Renal cortex interstitium (tissue), 11 donors: ENCODE measurements around the gene ALDH2. TPM values are rescaled to one million over a fixed set of nuclear protein-coding genes. Genes with fewer than 3 reads are reported as not detected.
"Not testable (repeated sequence)": the region's sequence is repeated elsewhere in the genome, so short reads cannot be mapped to it uniquely, and the experiment has no call there.

ENCODE experiments used
- DNase-seq, 11 donors: peaks; one replicate each; pipeline ENCODE4 v3.0.0-alpha.2; 2013; ENCODE audit warnings: low read depth in 9 of 11, low spot score in 4 of 11; ENCODE audit errors: extremely low read depth in 1 of 11
- polyA plus RNA-seq, 3 donors: library from polyadenylated mRNA; unstranded; fragments of 120-200 nt; gene quantifications; one replicate each; pipeline ENCODE4 v1.2.1, GENCODE V29; 2013; ENCODE audit not compliant: insufficient read length in 3 of 3

The ALDH2 gene
- polyA plus RNA-seq, 3 donors = 97.2 to 119 (median 101) TPM

DNA sequence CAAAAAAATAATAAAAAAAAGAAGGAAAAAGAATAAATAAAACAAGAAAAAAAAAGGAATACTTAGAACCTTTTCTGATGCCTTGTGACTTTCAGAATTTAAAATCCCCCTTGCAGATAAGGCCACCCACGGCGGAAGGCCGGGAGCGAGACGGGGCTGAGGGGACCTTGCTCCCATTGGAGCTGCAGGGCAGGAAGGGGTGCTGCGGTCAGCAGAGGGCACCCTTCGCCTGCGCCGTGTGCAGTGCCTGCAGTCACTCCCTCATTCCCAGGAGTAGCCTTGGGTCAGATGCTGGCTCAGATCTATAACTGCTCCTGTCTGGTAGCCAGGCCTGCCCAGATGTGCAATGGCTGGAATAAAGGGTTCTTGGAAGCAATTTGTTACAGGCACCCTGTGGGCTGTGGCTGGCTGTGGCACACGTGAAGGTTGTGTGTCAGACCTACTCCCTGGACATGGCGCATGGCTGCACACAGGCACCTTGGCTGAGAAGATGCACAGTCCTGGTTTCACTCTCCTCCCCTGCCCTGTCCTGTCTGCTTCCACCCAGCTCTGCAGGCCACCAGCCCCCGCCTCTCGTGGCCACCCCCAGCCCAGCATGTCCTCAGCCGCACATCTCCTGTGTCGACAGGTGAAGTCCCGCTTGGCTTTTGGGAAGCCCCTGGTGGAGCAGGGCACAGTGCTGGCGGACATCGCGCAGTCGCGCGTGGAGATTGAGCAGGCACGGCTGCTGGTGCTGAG lies 13.4 kb upstream of the ALDH2 start:
- no peak for DNase-seq

DNA sequence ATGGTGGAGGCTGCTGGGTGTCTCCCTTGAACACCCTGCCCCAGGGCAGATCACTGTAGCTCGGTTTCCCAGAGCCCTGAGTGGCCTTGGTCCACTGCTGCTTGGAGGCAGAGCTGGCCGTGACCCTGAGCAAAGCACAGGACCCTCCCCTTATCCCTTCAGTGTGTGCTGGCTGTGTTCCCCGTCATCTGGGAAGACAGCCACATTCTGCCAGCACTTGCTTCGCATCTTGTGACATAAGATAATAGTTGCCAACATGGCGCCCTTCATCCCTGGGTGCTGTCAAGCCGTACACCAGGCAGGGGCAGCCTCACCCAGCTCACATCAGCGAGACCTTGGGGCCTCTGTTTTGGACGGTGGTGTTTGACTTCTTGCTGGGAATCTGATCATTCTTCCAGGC lies 12.1 kb upstream of the ALDH2 start:
- no peak for DNase-seq

DNA sequence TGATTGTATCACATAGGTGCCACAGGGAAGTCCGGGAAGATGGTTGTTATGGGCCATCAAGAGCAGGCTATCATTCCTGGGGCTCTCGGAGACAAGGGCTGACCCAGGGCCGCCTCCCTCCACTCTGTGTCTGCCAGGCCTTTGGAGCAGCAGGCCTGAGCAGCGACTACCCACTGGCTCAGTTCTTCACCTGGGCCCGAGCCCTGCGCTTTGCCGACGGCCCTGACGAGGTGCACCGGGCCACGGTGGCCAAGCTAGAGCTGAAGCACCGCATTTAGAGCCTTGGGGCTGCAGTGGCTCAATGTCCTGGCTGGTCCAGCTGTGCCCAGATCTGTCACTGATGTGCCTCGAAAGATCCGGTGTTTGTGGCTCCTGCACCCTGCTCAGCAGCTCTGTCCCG lies 10.5 kb upstream of the ALDH2 start:
- DNase-seq = no peak

DNA sequence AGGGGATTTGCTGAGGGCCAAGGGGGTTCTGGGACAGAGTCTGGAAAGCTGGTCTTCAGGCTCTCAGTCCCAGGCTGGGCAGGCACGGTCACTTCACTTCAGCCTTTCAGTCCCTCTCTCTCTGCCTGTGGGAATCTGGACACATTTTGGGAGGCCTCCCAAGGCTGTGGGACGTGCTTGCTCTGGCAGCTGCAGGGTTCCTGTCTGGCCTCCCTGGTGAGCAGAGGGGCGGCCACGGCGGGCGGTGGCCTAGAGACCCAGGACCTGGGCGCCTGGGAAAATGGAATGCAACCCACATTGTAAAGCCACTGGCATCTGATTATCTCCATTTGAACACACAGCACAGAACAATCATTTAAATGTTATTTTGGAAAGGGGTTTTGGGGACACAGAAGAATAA lies 10.1 kb upstream of the ALDH2 start:
- no peak for DNase-seq

DNA sequence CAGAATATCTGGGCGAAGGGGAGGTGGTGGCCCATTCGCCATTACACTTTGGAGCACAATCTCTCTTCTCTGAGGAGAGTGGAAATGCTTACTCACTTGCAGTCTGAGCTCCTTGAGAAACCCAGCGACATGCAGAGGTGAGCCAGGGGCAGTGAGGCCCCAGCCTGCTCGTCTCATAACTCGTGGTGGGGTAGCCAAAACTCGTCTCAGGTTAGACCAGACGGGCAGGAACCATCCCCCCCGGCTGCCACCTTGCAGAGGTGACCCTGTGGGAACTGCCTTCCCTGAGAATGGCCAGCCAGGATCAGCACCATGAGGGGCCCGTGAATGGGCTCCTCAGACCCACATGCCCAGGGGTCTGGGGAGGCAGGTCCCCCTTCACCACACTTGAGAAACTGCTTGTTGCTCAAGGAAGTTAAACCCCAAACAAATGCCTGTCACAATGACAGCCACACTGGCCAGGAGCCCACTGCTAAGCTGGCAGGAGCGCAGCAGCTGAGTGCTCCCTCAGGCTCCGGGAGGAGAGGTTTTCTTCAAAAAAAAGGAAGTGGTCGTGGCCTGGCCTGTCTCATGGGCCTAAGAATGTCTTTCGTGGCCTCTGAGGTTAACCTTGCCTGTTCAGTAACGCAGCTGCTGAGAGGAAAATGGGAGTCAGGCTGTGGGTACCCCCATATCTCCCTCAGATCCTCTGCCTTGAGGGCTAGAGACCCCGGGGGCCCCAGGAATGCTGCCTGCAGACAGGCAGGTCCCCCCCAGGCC lies 9.2 kb upstream of the ALDH2 start:
- no peak for DNase-seq

DNA sequence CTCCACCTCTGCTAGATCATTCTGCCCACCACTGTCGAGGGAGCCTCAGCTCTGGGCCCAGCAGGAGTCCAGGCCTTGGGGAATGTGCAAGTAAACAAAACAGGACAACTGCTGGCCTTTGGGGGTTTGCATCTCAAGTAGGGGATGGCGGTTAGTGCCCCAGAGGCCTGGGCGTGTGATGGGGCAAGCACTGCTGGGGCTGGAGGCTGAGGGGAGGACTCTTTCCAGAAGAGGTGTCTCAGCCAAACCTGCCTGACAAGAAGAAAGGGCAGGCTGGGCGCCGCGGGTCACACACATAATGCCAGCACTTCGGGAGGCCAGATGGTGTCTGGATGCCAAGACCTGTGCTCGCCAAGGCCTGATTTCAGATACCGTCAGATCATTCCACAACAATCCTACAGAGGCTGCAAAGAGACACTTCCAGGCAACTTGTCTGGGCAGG lies 8.6 kb upstream of the ALDH2 start:
- no peak for DNase-seq

DNA sequence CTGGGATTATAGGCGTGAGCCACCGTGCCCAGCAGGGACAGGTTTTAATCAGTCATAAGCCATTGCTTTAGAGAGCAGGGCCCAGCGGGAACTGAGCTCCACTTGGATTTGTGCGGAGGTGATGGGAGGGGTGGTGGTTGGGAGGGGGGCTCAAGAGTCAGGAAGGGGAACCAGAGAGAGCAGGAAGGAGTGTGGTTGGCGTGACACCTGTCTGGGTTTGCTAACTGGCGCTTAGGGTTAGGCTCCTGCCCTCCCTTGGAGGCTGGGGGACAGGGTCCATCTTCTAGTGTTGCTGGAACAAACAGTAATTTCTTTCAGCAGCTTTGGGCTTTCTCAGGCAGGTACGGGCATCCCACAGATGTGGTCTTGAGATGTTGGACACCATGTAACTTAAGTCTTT lies 7.5 kb upstream of the ALDH2 start:
- DNase-seq = no peak

DNA sequence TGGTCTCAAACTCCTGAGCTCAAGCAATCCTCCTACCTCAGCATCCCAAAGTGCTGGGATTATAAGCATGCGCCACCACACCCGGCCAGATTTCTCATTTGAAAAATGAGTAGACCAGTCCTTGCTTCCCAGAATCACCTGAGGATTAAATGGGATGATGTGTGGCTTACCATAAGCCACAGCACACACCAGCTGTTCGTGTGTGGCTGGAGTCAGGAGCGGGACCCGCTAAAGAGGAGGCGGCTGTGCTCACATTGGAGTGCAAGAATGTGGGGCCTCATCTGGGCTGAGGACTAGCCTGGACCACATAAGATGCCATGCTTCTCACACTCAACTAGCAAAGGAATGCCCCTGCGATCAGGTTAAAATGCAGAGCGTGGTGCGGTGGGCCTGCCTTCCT lies 6.7 kb upstream of the ALDH2 start:
- DNase-seq = no peak

DNA sequence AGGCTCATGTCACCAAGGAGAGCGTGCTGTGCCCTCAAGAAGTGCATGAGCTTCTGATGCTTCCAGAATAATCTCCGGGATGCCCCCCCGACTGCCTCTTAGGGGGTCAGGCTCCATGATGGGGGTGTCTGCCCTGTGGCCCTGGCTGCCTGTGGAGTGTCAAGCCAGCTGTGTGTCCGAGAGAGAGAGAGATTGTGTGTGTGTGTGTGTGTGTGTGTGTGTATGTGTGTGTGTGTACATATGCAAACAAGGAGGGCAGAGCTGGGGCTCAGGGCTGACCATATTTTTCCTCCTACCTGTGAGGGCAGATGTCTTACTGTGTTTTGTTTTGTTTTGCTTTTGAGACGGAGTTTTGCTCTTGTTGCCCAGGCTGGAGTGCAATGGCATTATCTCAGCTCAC lies 5.6 kb upstream of the ALDH2 start:
- DNase-seq = no peak

DNA sequence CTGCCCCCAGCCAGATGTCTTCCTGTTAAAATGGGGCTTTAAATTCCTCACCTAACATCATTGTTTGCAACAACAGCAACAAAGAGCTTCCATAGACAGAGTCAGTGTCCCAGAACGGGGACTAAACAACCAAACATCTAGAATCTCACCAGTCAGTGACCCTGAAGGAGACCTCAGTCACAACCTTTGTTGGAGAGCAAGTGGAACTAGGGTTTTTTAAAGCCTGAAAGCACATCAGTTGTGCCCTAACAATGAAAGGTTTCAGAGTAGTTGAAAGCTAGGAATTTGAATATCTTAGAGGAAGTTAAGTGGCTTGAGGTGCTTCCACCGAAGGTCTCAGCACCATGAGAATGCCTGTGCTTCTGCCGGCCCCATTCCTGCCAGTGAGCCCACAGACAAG lies 5.0 kb upstream of the ALDH2 start:
- DNase-seq = no peak

DNA sequence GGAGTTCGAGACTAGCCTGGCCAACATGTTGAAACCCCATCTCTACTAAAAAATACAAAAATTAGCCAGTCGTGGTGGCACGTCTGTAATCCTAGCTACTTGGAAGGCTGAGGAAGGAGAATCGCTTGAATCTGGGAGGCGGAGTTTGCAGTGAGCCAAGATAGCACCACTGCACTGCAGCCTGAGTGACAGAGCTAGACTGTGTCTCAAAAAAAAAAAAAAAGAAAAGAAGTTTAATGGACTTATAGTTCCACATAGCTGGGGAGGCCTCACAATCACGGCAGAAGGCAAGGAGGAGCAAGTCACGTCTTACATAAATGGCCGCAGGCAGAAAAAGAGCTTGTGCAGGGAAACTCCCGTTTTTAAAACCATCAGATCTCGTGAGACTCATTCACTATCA lies 3.2 kb upstream of the ALDH2 start:
- DNase-seq = not testable (repeated sequence)

DNA sequence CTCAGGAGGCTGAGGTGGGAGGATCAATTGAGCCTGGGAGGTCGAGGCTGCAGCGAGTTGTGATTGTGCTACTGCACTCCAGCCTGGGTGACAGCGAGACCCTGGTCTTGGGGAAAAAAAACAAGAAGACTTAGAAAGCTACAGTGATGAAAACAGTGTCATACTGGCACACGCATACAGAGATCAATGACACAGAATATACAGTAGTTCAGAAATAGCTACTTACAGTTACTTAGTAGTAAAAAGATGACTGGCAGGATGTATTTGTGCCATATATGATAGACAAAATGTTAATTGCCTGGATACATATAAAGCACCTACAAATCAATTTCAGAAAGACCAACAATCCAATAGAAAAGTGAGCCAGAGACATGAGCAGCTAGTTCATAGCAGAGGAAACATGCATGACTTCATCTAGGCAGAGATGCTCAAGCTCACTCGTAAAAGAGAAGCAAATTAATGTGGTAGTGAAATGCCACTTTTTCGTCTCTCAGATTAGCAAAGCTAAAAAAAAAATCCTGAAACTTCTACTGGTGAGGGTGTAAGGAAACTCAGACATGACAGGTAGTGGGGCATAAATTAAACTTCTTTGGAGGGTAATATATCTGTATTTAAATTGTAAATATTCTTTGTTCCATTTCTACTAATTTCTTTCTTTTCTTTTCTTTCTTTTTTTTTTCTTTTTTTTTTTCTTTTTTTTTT lies 2.5 kb upstream of the ALDH2 start:
- no peak for DNase-seq

DNA sequence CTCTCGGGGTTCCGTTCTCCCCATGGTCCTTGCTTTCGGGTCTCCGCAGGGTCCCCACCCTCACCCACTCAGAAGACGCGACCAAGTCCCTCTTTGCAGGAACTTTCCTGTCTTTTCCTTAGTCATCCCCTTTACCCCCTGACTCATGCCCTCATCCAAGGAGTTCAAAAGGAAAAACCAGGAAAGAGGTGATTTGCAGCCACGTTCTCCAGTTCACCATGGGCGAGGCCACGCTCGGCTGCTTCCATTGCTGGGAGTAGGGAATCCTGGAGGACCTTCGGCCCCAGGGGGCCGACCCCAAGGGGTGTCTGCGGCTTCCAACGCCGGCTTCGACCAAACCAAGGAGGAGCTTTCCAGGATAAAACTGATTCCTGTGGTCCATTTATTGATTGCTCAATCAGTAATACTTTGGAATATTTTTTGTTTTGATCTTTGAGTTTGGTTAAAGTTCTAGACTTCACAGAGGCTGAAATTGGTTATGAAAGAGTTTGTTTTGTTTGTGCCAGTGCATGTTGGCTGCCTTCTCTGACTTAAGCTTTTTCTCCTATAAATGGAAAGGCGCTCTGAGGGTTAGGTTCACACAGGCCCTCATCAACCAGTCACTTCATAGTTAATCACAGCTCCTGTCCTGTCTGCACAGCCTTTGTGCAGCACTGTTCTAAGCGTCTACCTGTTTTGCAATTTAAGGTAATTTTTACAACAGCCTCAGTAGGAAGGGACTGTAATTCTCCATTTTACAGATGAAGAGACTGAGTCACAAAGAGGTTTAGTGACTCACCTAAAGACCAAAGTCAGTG lies 827 bp downstream of the ALDH2 start:
- no peak for DNase-seq

DNA sequence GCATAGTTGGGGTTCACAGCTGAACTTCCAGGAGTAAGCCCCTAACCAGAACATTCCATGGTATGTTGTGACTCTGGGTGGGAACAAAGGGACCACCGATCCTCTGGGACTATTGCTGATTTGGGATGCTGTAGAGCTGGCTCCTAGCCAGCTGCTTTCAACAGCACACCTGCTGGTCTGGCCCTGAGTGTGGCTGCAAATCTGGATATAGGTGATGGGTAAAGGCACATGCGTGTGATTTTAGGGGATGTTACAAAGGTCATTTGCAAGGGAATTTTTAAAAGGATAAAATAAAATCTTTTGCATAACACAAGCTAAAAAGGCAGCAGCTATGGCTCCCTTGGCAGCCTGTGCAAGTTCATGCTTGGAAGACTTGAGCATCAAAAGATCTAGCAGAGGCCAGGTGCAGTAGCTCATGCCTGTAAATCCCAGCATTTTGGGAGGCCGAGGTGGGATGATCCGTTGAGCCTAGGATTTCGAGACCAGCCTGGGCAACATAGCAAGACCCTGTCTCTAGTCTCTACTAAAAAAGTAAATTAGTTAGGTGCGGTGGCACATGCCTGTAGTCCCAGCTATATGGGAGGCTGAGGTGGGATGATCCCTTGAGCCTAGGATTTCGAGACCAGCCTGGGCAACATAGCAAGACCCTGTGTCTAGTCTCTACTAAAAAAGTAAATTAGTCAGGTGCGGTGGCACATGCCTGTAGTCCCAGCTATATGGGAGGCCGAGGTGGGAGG lies 1.6 kb downstream of the ALDH2 start:
- DNase-seq = no peak

DNA sequence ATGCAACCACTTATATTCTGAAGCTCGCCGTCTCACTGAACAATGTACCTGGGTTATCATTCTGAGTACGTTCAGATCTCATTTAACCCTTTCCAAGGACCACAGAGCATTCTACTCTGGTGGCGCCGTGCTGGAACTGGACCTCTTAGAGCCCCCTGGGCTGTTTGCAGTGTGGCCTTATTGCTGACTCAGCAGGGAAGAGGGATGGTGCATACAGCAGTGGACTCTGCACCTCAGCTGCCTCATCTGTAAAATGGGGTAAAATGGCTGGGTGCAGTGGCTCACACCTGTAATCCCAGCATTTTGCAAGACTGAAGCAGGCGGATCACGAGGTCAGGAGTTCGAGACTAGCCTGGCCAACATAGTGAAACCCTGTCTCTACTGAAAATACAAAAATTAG lies 2.9 kb downstream of the ALDH2 start:
- no peak for DNase-seq

DNA sequence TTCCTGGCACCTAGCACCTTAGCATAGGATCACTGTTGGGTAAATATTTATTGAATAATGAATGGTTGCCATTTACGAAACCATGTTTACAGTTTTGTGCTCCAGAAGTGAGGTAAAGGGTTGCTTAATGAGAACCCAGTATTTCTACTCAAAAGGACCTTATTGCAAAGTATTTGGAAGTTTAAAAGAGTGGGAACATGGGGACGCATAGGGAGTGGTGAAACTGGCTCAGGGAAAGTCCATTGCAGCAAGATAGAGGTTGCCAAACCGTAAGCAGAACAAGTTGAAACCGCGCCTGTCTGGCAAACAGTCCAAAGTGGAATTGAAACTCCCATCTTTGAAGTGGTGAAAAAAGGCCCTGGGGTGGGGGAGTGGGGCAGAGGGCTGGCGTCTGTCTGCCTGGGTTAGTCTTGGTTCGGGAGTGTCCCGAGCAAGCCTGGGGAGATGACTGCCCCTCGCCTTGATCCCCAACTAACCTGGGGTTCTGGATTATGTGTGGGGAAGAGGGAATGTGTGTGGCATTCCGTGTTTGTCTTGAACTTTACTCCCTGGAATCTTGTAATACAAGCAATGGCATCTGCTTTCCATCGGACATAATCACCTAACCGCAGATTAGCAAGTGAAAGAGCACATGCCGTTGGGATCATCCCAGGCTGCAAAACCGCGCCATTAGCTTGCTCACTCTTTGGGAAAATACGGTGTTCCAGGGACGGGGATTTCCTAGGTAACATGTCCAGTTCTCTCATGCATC lies 7.2 kb downstream of the ALDH2 start:
- DNase-seq = peak in 1 of 11 donors; percentile 41

DNA sequence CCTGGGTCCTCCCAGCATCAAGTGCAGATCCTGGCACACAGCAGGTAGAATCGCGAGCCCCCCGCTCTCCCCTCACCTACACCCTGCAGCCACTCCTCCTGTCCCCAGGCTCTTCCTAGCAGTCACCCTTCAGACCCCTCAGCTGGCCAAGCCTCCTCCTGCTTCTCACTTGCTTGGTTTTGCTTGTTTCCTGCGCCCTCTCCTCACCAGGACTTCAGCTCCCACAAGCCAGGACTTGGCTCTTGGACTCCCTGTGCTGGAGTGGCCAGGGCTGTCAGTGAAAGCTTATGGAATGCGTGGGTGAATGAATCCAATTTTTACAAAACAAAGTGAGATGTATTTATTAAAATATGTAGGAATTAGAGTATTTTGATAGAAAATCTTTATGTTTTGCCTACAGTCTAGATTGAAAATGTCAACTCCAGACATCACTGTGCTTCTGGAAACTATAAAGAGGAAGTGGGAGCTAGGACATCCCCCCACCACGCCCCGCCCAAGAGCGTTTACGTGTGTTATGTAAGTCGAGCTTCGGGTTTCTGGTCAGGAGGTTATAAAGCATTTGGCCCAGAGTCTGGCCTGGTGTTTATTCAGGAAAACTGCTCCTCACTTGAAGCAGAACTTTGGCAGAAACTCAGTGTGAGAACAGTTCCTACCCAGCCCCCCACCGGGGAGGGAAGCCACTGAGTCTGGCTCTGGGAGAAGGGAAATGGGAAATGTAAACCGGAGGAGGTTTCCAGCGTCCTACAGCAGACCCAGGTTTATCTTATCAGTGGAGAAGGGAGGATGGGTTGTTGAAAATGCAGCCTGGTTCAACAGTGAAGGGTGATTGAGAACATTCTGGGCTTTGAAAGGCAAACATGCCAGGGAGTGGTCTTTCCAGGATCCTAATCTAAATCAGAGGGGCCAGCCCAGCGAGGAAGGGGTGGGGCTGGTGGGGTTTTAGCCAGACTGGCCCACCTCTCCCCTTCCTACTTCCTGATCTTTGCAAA lies 8.8 kb downstream of the ALDH2 start:
- DNase-seq = peak in 10 of 11 donors; percentile 66 to 91 (median 80)
